ENCODE data around the gene SPIRE2.

DNA sequence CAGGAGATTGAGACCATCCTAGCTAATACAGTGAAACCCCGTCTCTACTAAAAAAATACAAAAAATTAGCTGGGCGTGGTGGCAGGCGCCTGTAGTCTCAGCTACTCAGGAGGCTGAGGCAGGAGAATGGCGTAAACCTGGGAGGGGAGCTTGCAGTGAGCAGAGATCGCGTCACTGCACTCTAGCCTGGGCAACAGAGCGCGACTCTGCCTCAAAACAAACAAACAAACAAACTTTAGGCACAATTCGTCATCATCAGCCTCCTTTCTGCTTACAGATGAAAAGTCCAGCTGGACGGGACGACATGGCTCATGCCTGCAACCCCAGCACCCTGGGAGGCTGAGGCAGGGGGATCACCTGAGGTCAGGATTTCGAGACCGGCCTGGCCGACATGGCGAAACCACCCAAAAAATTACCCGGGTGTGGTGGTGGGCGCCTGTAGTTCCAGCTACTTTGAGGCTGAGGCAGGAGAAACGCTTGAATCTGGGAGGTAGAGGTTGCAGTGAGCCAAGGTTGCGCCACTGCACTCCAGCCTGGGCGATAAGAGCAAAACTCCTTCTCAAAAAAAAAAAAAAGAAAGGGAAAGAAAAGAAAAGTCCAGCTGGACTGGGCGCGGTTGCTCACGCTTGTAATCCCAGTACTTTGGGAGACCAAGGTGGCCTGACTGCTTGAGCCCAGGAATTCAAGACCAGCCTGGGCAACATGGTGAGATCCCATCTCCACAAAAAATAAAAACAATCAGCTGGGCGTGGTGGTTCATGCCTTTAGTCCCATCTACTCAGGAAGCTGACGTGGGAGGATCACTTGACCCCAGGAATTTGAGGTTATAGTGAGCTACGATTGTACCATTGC, 1.5 kb upstream of the SPIRE2 start:
- TF ChIP-seq, protein P1, sequence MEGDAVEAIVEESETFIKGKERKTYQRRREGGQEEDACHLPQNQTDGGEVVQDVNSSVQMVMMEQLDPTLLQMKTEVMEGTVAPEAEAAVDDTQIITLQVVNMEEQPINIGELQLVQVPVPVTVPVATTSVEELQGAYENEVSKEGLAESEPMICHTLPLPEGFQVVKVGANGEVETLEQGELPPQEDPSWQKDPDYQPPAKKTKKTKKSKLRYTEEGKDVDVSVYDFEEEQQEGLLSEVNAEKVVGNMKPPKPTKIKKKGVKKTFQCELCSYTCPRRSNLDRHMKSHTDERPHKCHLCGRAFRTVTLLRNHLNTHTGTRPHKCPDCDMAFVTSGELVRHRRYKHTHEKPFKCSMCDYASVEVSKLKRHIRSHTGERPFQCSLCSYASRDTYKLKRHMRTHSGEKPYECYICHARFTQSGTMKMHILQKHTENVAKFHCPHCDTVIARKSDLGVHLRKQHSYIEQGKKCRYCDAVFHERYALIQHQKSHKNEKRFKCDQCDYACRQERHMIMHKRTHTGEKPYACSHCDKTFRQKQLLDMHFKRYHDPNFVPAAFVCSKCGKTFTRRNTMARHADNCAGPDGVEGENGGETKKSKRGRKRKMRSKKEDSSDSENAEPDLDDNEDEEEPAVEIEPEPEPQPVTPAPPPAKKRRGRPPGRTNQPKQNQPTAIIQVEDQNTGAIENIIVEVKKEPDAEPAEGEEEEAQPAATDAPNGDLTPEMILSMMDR (IDR thresholded peaks at IDR 0.05), result no peak
- no peak for TF ChIP-seq EZH2 (IDR thresholded peaks at IDR 0.05; ENCODE audit: borderline replicate concordance, insufficient read depth, low read depth, low read length, poor library complexity, severe bottlenecking)
